ENCODE measurements around the gene RBM23. TPM values are rescaled to one million over a fixed set of nuclear protein-coding genes. Genes with fewer than 3 reads are reported as not detected.
A peak's percentile ranks its signal among the peaks of the same experiment; 100 is the strongest.

Gene RBM23
- total and polyA plus RNA-seq, 10 of the 15 experiments (the other 5 are each of a cell fraction or from before 2014, with no cell fraction given) = 54.0 to 72.6 (median 61.3) TPM

- TF ChIP-seq ZNF592 (IDR thresholded peaks at IDR 0.05) (no peak), TARDBP (IDR thresholded peaks at IDR 0.05; ENCODE audit: borderline replicate concordance) (no peak), ZNF622 (IDR thresholded peaks at IDR 0.05) (no peak)
These were observed 34.0 kb downstream of the RBM23 start (continued) for GRCh38 chr14:22884738-22885523.

- FAIRE-seq (no peak), DNase-seq (ENCODE audit: low read depth, low spot score) (no peak), ATAC-seq (no peak)
- no peaks in the 10 kb centered on the region for H3K27me3 ChIP-seq (replicated peaks in 1 of 2; ENCODE audit: control insufficient read depth in 2 of 2, insufficient read depth in 2 of 2, low read length in 1 of 2)
- POLR2A ChIA-PET = interaction anchor here (1.1 to 5.6 kb wide), 4 partner anchors 12 to 31 kb away, joined by 4 to 45 read pairs (median 4); partner anchors contain the start of gene LRP10
- SMC1A ChIA-PET (ENCODE audit: uncharacterized antibody, unreplicated experiment) = interaction anchor here (0.9 to 9.5 kb wide), 6 partner anchors 12 to 61 kb away, joined by 3 to 110 read pairs (median 4); partner anchors contain the start of gene LRP10
- CTCF ChIA-PET = interaction anchor here (0.7 to 10.8 kb wide), 7 partner anchors 11 to 88 kb away, joined by 3 to 174 read pairs (median 5); partner anchors contain the start of genes LRP10 and PRMT5
- peaks cover 21% of the 10 kb centered on the region for H3K4me1 ChIP-seq (ENCODE audit: control insufficient read depth, insufficient read depth, low read length)
- no peak overlapping the region for H2AFZ ChIP-seq (ENCODE audit: control insufficient read depth, low read depth, low read length)
- H3K27ac ChIP-seq (ENCODE audit: control insufficient read depth, insufficient read depth) = no peak overlapping the region
- no peak for TF ChIP-seq SMARCA5 (IDR thresholded peaks at IDR 0.05)
- peak; percentile 26; the same call in 1 of the 2 replicates for TF ChIP-seq SPI1 (IDR thresholded peaks at IDR 0.05; ENCODE audit: borderline replicate concordance, insufficient read depth, low read depth, low read length)
- no peak overlapping the region for H3K9ac ChIP-seq (ENCODE audit: control insufficient read depth, insufficient read depth, low read length)
- RAD21 ChIA-PET (ENCODE audit: unreplicated experiment) = interaction anchor here (1.1 to 4.1 kb wide), 2 partner anchors 12 to 17 kb away, joined by 3 to 43 read pairs; partner anchors contain the start of gene LRP10
- intact Hi-C loops (cut with micrococcal nuclease; ENCODE audit: unreplicated experiment) = no loop called here
- no peaks in the 10 kb centered on the region for H4K20me1 ChIP-seq (ENCODE audit: control insufficient read depth, insufficient read depth)
- H3K4me3 ChIP-seq = no peak overlapping the region
- H3K36me3 ChIP-seq (ENCODE audit: control insufficient read depth in 2 of 2, insufficient read depth in 2 of 2, low read length in 1 of 2) = no peaks in the 10 kb centered on the region
- BruUV-seq (replicated peaks) = no TSS peak
- peaks cover 5% of the 10 kb centered on the region for H3K79me2 ChIP-seq (ENCODE audit: control insufficient read depth, insufficient read depth, low read length)
- in situ Hi-C loops (cut with MboI) = no loop called here
- 68% methylated on average over 7 of the region's 7 CpGs for WGBS (ENCODE audit: insufficient coverage, insufficient replicate concordance, low lambda C conversion rate, missing lambda C conversion rate)
- no peaks in the 10 kb centered on the region for H3K9me3 ChIP-seq (replicated peaks; ENCODE audit: control insufficient read depth, insufficient read depth, low read length)
- no peak overlapping the region for H3K4me2 ChIP-seq (ENCODE audit: control insufficient read depth, insufficient read depth)
These were observed 34.7 kb downstream of the RBM23 start for GRCh38 chr14:22884076-22884737.

All from GM12878 (cell line).